ENCODE data around the gene BDNF.

The BDNF gene

DNA sequence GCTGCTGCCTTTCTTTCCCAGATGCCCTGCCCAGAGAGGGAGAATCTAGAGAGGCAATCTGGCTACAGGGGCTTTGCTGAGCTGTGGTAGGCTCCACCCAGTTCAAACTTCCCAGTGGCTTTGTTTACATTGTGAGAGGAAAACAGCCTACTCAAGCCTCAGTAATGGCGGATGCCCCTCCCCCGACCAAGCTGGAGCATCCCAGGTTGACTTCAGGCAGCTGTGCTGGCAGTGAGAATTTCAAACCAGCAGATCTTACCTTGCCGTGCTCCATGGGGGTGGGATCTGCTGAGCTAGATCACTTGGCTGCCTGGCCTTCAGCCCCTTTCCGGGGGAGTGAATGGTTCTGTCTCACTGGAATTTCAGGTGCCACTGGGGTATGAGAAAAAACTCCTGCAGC, 12.2 kb downstream of the BDNF start:
- TF ChIP-seq, protein P1, sequence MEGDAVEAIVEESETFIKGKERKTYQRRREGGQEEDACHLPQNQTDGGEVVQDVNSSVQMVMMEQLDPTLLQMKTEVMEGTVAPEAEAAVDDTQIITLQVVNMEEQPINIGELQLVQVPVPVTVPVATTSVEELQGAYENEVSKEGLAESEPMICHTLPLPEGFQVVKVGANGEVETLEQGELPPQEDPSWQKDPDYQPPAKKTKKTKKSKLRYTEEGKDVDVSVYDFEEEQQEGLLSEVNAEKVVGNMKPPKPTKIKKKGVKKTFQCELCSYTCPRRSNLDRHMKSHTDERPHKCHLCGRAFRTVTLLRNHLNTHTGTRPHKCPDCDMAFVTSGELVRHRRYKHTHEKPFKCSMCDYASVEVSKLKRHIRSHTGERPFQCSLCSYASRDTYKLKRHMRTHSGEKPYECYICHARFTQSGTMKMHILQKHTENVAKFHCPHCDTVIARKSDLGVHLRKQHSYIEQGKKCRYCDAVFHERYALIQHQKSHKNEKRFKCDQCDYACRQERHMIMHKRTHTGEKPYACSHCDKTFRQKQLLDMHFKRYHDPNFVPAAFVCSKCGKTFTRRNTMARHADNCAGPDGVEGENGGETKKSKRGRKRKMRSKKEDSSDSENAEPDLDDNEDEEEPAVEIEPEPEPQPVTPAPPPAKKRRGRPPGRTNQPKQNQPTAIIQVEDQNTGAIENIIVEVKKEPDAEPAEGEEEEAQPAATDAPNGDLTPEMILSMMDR (conservative IDR thresholded peaks at IDR 0.05; ENCODE audit: control insufficient read depth, insufficient read depth, low read depth, low read length) = no peak
- no peak overlapping the region for H3K4me3 ChIP-seq (ENCODE audit: control insufficient read depth, low read depth, low read length)
- DNase-seq (ENCODE audit: low read depth) = no peak

DNA sequence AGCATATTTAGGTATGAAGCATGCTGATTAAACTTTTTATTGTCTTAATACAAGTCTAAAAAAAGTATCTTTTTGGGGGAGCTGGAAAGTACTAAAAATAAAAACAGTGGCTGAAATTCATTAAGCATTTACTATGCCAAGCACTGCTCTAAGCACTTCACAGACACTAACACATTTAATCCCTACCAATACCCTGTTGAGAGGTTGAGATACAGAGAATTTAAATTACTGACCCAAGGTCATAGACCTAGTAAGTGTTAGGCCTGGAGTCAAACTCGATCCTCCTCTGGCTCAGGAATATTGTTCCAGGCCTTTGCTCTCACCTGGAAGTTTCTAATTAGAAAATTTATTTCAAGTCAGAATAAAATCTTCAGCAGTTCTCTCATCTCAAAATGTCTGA, 18.6 kb downstream of the BDNF start:
- DNase-seq (ENCODE audit: low read depth) = no peak
- TF ChIP-seq, protein P1 (conservative IDR thresholded peaks at IDR 0.05; ENCODE audit: control insufficient read depth, insufficient read depth, low read depth, low read length) = no peak
- H3K4me3 ChIP-seq (ENCODE audit: control insufficient read depth, low read depth, low read length) = no peak overlapping the region

DNA sequence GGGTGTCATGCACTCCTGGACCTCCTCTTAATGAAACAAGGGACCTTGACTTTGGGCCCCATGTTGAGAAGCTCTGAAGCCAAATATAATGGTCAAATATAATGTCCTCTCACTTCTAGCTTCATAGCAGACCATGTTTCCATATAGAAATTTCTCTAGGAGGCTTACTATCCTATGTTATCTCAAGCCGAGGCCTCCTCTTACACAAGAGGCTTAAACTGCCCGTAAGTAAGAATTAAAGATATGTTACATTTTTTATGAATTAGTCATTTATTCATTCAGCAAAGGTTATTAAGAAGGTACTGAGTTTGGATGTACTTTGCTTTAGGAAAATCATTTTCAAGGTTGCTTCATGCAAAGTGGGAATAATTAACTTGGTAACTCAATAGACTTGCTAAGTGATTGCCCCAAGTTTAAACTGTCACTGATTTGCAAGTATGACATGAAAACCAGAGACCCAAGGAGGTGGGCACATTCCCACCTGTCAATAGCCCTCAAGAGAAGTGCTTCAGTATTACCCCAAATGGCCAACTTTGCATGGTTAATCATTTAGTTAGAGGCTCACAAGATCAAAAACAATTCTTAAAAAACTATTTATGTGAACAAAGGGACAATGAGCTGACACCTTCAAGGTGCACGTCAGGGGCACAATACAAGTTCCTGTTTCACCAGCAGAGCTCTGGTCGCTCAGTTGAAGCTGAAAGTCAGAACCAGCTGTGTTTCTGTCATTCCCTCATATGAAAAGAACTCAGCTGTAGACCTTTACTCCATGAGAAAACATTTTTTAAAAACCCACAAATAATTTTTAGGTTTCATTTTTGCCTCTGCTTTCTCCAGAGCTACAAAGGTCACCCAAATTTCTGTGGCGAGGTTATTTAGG, 20.9 kb downstream of the BDNF start:
- H3K4me3 ChIP-seq (ENCODE audit: control insufficient read depth, low read depth, low read length) = no peak overlapping the region
- DNase-seq (ENCODE audit: low read depth) = no peak
- TF ChIP-seq, protein P1 (conservative IDR thresholded peaks at IDR 0.05; ENCODE audit: control insufficient read depth, insufficient read depth, low read depth, low read length) = no peak

DNA sequence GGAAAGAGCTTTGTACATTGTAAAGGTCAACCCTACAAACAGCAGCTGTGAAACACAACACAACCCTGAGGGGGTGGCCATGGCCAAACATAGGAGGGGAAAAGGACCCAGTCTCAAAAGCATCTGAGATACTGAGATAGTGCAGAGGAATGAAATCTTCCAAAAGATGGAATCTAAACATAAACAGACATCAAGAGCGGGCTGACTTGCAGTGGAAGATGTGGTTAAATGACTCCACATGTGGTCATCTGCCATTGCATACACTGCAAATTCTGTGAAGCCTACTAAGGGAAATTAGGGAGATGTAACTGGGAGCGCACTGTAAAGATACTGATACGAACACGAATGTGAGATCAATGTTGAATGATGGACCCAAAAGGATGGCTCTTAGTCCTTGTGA, 22.0 kb downstream of the BDNF start:
- no peak overlapping the region for H3K4me3 ChIP-seq (ENCODE audit: control insufficient read depth, low read depth, low read length)
- TF ChIP-seq, protein P1 (conservative IDR thresholded peaks at IDR 0.05; ENCODE audit: control insufficient read depth, insufficient read depth, low read depth, low read length) = no peak
- DNase-seq (ENCODE audit: low read depth) = no peak

DNA sequence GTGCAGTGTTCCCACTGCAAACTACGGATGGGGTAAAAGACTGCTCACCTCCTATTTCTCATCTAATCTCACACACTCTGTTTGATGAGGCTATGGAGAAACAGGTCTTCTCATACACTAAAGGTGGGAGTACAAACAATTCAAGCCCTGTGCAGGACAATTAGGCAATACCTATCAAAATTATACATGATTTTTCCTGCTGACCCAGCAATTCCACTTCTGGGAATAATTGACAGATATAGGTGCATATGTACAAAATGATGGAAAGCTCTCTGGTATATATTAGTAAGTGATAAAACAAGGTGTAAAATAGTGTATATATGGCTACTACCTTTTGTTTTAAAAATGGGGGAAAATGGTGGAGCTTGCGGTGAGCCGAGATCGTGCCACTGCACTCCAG, 23.1 kb downstream of the BDNF start:
- DNase-seq (ENCODE audit: low read depth) = no peak
- H3K4me3 ChIP-seq (ENCODE audit: control insufficient read depth, low read depth, low read length) = no peak overlapping the region
- TF ChIP-seq, protein P1 (conservative IDR thresholded peaks at IDR 0.05; ENCODE audit: control insufficient read depth, insufficient read depth, low read depth, low read length) = no peak

DNA sequence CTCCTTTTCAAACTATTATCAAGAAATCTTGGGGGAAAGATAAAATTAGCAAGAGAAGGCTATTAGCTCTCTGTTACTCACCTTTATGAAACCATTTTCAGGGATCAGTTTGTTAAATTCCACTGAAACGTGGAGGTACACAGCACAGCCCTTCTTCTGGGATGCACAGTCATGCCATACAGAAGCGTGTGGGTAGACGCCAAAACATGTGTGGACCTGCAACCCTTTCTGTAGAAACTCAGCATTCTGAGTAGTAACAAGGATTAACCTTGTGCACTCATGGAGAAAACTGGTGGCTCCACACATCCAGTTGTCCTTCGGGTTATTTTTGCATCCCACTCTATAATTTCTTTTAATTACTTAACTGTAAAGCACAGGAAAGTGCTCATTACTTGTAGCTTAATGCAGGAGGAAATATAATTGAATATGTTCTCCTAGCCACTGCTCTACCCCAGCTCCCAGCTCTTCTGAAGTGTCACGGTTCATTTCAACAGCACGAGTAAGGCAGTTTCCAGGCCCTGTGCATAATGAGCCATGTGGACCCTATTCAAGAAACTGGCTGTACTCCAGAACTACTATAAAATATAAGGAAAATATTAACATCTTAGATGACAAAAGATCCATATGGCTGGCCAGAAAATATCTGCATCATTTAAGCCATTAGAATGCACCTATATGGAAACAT, 26.1 kb downstream of the BDNF start:
- DNase-seq (ENCODE audit: low read depth) = no peak
- TF ChIP-seq, protein P1 (conservative IDR thresholded peaks at IDR 0.05; ENCODE audit: control insufficient read depth, insufficient read depth, low read depth, low read length) = no peak

More for the DNA sequence above, 26.1 kb downstream of the BDNF start:
- H3K4me3 ChIP-seq (ENCODE audit: control insufficient read depth, low read depth, low read length) = no peak overlapping the region

Data from fibroblast of mammary gland (primary cell).